HG02973 (cell line): ENCODE results near the gene TEX19.

Experiments used
- ATAC-seq: cut with Tn5 transposase; IDR thresholded peaks from one replicate; pipeline ENCODE4 v1.9.1; 2021; ENCODE audit warnings: moderate library complexity; ENCODE audit not compliant: unreplicated experiment

TEX19 gene

GRCh38 chr17:82320956-82321927 lies 37.8 kb upstream of the TEX19 start:
- no peak for ATAC-seq

- no peak for ATAC-seq
Measured at GRCh38 chr17:82321947-82322466, 37.0 kb upstream of the TEX19 start.

- no peak for ATAC-seq
Measured at GRCh38 chr17:82322526-82323453, 36.3 kb upstream of the TEX19 start.

GRCh38 chr17:82323514-82324234 lies 35.4 kb upstream of the TEX19 start:
- no peak for ATAC-seq

- no peak for ATAC-seq
Measured at GRCh38 chr17:82324566-82325285, 34.3 kb upstream of the TEX19 start.

- ATAC-seq, result no peak
Measured at GRCh38 chr17:82325286-82326180, 33.5 kb upstream of the TEX19 start.

GRCh38 chr17:82327289-82327688 lies 31.8 kb upstream of the TEX19 start:
- no peak for ATAC-seq

- no peak for ATAC-seq
Measured at GRCh38 chr17:82327757-82328140, 31.3 kb upstream of the TEX19 start.

GRCh38 chr17:82328141-82328993 lies 30.7 kb upstream of the TEX19 start:
- ATAC-seq, result no peak

GRCh38 chr17:82328994-82329507 lies 30.0 kb upstream of the TEX19 start:
- ATAC-seq, result no peak

GRCh38 chr17:82329683-82330321 lies 29.2 kb upstream of the TEX19 start:
- ATAC-seq, result no peak

- ATAC-seq, result no peak
Measured at GRCh38 chr17:82330322-82331239, 28.5 kb upstream of the TEX19 start.

- no peak for ATAC-seq
Measured at GRCh38 chr17:82331345-82331939, 27.6 kb upstream of the TEX19 start.

- no peak for ATAC-seq
Measured at GRCh38 chr17:82332669-82333278, 26.3 kb upstream of the TEX19 start.
